Stimulated activated CD8-positive, alpha-beta memory T cell treated with anti-CD3 and anti-CD28 coated beads, Interleukin-2, amount 100 ng/mL, for 48 hours (primary cell): ENCODE data around the gene TAF15.

ENCODE experiments used
- DNase-seq, 2 donors: peaks; one replicate each; pipeline ENCODE4 v3.0.0-alpha.2; 2020; ENCODE audit warnings: low read depth in 2 of 2

The TAF15 gene

GRCh38 chr17:35786941-35787432 lies 22.3 kb upstream of the TAF15 start:
- DNase-seq = no peak

- no peak for DNase-seq
Observed at GRCh38 chr17:35788477-35789368, 20.6 kb upstream of the TAF15 start.

- DNase-seq = no peak
Observed at GRCh38 chr17:35790841-35791240, 18.4 kb upstream of the TAF15 start.

GRCh38 chr17:35791681-35792350 lies 17.5 kb upstream of the TAF15 start:
- DNase-seq = no peak

GRCh38 chr17:35793257-35793656 lies 16.0 kb upstream of the TAF15 start:
- DNase-seq = no peak

GRCh38 chr17:35795007-35795870 lies 14.0 kb upstream of the TAF15 start, which contains the start of gene MMP28:
Gene MMP28, minus strand, starts transcription at chr17:35795641. Its CDS starts 264 bp downstream, at chr17:35795377.
- DNase-seq = peak; percentile 31 to 32

- DNase-seq = no peak
Observed at GRCh38 chr17:35795871-35796265, 13.4 kb upstream of the TAF15 start.

- no peak for DNase-seq
Observed at GRCh38 chr17:35796942-35797341, 12.3 kb upstream of the TAF15 start.

- DNase-seq = no peak
Observed at GRCh38 chr17:35797370-35797769, 11.9 kb upstream of the TAF15 start.

GRCh38 chr17:35797918-35798317 lies 11.4 kb upstream of the TAF15 start:
- no peak for DNase-seq

GRCh38 chr17:35799942-35800341 lies 9.3 kb upstream of the TAF15 start:
- no peak for DNase-seq

GRCh38 chr17:35801583-35802224 lies 7.6 kb upstream of the TAF15 start:
- no peak for DNase-seq

GRCh38 chr17:35804658-35805192 lies 4.6 kb upstream of the TAF15 start:
- DNase-seq = no peak

- DNase-seq = no peak
Observed at GRCh38 chr17:35807371-35808144, 1.7 kb upstream of the TAF15 start.

GRCh38 chr17:35808240-35808961 lies 883 bp upstream of the TAF15 start:
- no peak for DNase-seq

- DNase-seq = no peak
Observed at GRCh38 chr17:35809855-35810461, 674 bp downstream of the TAF15 start.

- no peak for DNase-seq
Observed at GRCh38 chr17:35811759-35812158, 2.5 kb downstream of the TAF15 start.

GRCh38 chr17:35812456-35812855 lies 3.2 kb downstream of the TAF15 start:
- DNase-seq = no peak

- DNase-seq = no peak
Observed at GRCh38 chr17:35816723-35817122, 7.4 kb downstream of the TAF15 start.
